ENCODE data around the gene OTUD7B.
A peak's percentile ranks its signal among the peaks of the same experiment; 100 is the strongest.

Gene OTUD7B

GRCh38 chr1:150005606-150006005, 4.9 kb downstream of the OTUD7B start:
- no peak overlapping the region for H3K4me3 ChIP-seq (ENCODE audit: low read depth, low read length)
- TF ChIP-seq, protein P1, sequence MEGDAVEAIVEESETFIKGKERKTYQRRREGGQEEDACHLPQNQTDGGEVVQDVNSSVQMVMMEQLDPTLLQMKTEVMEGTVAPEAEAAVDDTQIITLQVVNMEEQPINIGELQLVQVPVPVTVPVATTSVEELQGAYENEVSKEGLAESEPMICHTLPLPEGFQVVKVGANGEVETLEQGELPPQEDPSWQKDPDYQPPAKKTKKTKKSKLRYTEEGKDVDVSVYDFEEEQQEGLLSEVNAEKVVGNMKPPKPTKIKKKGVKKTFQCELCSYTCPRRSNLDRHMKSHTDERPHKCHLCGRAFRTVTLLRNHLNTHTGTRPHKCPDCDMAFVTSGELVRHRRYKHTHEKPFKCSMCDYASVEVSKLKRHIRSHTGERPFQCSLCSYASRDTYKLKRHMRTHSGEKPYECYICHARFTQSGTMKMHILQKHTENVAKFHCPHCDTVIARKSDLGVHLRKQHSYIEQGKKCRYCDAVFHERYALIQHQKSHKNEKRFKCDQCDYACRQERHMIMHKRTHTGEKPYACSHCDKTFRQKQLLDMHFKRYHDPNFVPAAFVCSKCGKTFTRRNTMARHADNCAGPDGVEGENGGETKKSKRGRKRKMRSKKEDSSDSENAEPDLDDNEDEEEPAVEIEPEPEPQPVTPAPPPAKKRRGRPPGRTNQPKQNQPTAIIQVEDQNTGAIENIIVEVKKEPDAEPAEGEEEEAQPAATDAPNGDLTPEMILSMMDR (IDR thresholded peaks at IDR 0.05; ENCODE audit: borderline replicate concordance, insufficient read depth, low read depth, low read length) = no peak

GRCh38 chr1:150003801-150004200, 6.7 kb downstream of the OTUD7B start:
- TF ChIP-seq, protein P1 (IDR thresholded peaks at IDR 0.05; ENCODE audit: borderline replicate concordance, insufficient read depth, low read depth, low read length) = no peak
- H3K4me3 ChIP-seq (ENCODE audit: low read depth, low read length) = no peak overlapping the region

DNA sequence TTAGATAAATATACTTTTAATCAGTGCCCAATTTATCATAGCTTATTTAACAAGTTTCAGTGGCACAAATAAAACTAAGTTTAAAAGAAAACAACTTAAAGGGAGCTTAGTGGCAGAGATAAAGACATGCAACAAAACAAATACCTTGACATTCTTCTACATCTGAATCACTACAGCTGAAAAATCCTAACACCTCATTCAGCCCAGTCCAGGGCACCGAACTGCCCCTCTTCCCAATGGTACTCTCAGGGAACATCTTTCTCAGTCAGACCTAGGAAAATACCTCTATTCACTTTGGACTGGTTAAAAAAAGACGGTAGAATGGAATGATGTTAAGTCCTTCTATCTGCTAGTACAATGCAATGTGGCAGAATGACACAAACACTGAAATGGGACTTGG, 8.3 kb downstream of the OTUD7B start:
- TF ChIP-seq, protein P1 (IDR thresholded peaks at IDR 0.05; ENCODE audit: borderline replicate concordance, insufficient read depth, low read depth, low read length) = no peak
- no peak overlapping the region for H3K4me3 ChIP-seq (ENCODE audit: low read depth, low read length)

GRCh38 chr1:150001415-150001814, 9.1 kb downstream of the OTUD7B start:
- TF ChIP-seq, protein P1 (IDR thresholded peaks at IDR 0.05; ENCODE audit: borderline replicate concordance, insufficient read depth, low read depth, low read length) = no peak
- H3K4me3 ChIP-seq (ENCODE audit: low read depth, low read length) = no peak overlapping the region

DNA sequence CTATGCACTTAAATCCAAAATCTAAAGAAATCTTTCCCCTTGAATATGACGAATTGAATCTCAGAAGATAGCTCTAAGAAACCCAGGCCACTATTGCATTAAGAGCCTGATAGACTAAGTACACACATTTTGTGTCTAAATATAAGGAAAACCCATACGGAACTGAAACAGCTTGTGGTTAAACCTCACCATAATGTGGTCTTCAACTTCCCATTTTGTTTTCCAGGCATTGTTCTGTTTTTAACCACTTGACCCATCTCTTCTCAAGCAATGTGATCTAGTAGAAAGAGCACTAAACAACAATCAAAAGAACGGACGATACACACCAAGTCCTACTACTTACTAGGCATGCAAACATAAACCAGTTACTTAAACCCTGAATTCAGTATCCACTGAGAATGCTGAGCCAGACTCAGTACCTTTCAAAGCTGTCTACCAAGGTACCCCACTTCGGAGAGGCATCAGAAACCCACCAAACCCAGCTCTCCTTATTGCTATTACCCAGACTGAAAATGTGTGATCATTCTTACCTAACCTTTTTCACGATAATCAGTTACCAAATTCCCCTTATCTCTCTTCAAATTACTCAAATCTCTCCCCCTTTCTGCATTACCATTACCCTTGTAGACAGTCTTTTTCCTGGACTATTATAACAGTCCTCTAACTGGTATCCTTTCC, 12.8 kb downstream of the OTUD7B start:
- TF ChIP-seq, protein P1 (IDR thresholded peaks at IDR 0.05; ENCODE audit: borderline replicate concordance, insufficient read depth, low read depth, low read length) = no peak
- H3K4me3 ChIP-seq (ENCODE audit: low read depth, low read length) = peak overlapping the region; percentile 16

- TF ChIP-seq, protein P1 (IDR thresholded peaks at IDR 0.05; ENCODE audit: borderline replicate concordance, insufficient read depth, low read depth, low read length) = no peak
Measured at GRCh38 chr1:149995927-149996326, 14.6 kb downstream of the OTUD7B start.

DNA sequence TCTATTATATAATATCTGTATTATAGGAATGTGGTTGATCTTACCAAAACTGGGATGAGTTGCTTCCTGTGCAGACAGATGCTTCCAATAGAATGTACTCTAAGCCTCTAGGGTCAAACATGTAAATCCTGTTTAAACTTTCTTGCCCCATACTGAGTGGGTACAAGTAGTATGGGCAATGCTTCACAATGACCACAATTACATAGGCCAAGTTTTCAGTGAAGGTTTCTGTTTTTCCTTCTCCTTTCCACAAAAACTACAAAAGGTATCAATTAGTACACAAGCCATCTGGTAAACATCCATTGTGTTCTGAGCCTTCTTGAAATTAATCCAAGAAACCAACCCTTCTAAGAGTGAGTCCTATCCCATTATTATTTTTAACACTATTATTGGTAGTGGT, 16.8 kb downstream of the OTUD7B start:
- TF ChIP-seq, protein P1 (IDR thresholded peaks at IDR 0.05; ENCODE audit: borderline replicate concordance, insufficient read depth, low read depth, low read length) = no peak
- H3K4me3 ChIP-seq (ENCODE audit: low read depth, low read length) = no peak overlapping the region

More at GRCh38 chr1:149995927-149996326, 14.6 kb downstream of the OTUD7B start:
- no peak overlapping the region for H3K4me3 ChIP-seq (ENCODE audit: low read depth, low read length)
